DMS 273 (cell line): ENCODE measurements around the gene TRAF6.

Experiments used
- DNase-seq: peaks from one replicate; lab custom pipeline; 2025; ENCODE audit not compliant: unreplicated experiment; lab: John Stamatoyannopoulos, UW

Gene TRAF6

GRCh38 chr11:36459046-36459445 is 51.0 kb downstream of the TRAF6 start:
- no peak for DNase-seq

DNA sequence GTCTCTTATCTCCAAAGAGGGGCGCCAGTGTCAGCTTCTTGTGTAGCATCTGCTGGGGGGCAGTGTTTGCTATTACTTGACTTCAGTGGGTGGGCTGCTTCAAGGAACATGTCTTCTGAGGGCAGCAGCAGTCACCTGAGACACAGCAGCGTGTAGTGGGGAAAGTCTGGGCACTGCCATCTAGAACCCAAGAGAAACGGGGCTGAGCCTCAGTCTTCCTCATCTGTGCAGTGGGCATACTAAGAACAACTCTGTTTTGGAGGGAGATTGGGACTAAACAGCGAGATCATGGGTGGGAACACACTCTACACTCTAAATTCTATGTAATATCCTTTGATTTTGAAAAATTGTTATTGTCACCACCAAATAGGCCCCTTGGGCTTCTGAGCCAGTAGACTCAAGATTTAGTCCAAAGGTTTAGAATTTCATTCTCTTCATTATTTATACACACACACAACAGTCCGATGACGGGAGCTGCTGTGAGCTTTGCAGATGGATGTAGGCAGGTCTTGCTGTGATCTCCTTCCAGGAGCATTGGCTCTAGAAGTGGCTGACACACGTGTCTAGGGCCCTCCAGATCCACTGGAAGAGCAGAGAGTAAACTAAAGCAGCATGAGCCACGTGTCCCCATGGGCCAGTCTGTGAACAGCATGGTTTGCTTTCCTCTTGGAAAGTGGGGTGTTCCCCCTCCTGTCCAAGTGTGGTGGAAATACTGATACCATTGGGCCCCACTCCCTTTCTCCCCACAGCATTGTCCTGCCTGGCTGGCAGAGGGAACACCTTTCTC is 51.8 kb downstream of the TRAF6 start:
- no peak for DNase-seq

DNA sequence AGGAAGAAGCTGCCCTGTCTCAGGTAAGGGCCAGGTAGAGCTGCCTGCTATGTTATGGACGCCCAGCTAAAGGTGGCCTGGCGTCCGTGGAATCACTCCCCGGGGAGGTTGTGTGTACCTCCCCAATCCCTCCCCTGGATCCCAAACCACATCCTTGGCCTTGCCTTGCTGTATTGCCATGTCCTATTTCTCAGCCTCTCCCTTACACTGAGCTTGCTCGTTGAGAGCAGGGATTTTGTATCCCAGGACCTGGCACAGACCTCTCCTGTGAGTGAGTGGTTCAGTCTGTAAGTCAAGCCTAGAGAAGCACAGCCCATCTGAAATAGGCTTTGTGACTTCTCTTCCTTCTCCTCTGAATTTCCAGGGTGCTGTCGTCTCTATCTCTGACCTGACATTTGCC is 53.9 kb downstream of the TRAF6 start:
- no peak for DNase-seq

DNA sequence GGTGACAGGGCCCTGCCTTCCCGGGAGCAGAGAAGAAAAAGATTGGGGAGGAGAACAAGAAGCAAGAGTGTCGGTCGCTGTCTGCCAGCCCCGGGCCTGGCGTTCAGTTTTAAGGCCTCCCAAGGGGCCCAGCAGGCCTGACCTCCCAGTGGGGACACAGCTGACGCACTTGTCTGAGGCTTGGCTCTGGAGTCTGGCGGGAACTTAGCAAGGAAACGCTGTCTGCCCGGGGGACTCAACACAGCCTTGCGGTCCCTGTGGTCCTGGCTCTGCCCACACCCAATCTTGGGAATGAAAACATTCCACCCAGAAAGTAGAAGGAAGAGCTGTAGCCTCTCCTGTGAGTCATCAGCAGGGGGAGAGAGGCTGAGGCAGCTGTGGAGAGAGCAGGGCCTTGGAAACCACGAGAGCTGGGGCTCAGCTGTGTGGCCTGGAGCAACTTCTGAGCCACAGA is 54.4 kb downstream of the TRAF6 start:
- peak; percentile 4 for DNase-seq

- no peak for DNase-seq
These were observed 55.0 kb downstream of the TRAF6 start for GRCh38 chr11:36454941-36455631.

- no peak for DNase-seq
These were observed 55.5 kb downstream of the TRAF6 start for GRCh38 chr11:36454551-36454940.

GRCh38 chr11:36453678-36454077 is 56.4 kb downstream of the TRAF6 start:
- no peak for DNase-seq

- no peak for DNase-seq
These were observed 57.1 kb downstream of the TRAF6 start for GRCh38 chr11:36452961-36453360.

- peak; percentile 23 for DNase-seq
These were observed 57.7 kb downstream of the TRAF6 start for GRCh38 chr11:36452236-36452940.

DNA sequence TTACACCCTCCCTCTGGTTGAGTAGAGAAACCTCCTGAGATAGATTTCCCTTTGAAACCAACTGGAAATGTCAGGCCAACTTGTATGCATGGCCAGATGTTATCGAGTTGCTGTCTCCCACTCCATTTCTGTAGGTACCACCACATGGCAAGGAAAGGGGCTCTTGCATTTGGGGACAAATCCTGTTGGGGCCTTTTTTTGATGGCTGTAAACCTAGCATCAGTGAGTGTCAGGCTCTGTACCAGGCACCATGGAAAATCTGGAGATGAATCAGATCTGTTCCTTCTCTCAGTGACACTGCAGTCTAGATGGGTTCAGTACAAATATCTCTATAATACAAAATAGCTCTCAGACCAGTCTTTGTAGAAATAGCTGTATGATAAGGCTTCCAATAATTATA is 58.4 kb downstream of the TRAF6 start:
- no peak for DNase-seq

DNA sequence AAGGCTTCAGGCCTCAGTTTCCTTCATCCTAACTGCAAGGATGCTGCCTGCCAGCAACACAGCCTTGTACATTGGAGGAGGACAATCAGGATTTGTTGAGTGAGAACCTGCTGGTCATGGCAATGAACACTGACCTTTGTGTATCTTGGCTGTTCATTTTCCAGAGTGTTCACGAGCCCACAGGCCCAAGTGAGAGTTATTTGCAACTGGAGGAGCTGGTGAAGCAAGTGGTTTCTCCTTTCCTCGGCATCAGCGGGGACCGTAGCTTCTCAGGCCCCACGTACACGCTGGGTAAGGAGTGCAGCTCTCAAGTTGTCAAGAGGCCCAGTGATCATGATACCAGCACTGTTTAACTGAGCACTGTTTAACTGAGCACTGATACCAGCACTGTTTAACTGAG is 59.0 kb downstream of the TRAF6 start:
- DNase-seq: no peak

GRCh38 chr11:36450110-36450572 is 59.9 kb downstream of the TRAF6 start:
- DNase-seq: no peak

- DNase-seq: no peak
These were observed 60.4 kb downstream of the TRAF6 start for GRCh38 chr11:36449561-36450096.

- DNase-seq: no peak
These were observed 62.1 kb downstream of the TRAF6 start for GRCh38 chr11:36447947-36448346.

GRCh38 chr11:36447514-36447913 is 62.6 kb downstream of the TRAF6 start:
- no peak for DNase-seq

DNA sequence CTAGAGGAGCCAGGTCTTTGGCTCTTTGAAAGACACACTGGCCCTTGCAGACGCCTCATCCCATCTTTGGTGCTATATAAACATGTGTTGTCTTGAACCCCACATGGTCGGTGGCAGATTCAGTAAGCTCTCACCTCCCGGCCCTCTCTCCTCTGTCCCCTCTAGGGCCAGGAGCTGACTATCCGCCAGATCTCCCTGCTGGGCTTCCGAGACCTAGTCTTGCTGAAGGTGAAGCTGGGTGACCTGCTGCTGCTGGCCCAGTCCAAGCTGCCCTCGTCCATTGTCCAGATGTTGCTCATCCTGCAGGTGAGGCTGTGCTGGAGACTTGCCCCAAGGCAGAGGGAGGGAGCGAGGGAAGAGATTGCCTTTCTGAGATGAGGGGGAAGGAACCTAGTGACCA is 63.9 kb downstream of the TRAF6 start:
- DNase-seq: no peak

DNA sequence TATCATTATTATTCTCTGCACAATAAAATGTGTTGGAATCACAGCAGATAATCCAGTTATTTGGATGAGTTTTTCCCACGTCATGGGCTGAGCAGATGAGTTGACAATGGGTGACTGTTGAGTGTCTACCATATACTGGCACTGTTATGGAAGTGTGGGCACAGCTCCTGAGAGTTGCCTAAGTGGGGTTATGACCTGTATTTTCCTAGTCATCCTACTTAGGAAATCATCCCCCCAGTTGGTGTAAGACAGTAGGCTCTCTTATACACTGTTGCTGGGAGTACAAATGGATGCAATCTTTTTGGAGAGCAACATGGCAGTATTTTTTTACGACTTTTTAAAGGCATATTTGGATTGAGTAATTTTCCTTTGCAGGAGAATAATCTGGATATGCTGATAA is 66.4 kb downstream of the TRAF6 start:
- DNase-seq: no peak

DNA sequence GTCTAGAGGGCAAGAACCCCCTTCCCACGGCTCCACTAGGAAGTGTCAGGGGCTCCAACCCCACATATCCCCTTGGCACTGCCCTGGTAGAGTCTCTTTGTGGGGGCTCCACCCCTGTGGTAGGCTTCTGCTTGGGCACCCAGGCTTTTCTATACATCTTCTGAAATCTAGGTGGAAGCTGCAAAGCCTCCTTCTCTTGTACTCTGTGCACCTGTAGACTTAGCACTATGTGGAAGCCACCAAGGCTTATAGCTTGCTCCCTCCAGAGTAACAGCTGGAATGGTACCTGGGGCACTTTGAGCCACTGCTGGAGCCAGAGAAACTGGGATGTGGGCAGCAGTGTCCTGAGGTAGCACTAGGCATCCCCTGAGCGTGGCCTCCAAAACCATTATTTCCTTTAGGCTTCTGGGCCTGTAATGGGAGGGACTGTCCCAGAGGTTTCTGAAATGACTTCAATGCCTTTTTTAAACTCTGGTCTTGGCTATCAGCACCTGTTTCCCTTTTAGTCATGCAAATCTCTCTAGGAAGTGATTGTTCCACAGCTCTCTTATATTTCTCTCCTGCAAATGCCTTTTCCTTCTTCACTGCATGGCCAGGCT is 68.4 kb downstream of the TRAF6 start:
- DNase-seq: no peak

GRCh38 chr11:36438126-36438525 is 71.9 kb downstream of the TRAF6 start:
- no peak for DNase-seq

GRCh38 chr11:36437413-36437812 is 72.7 kb downstream of the TRAF6 start:
- no peak for DNase-seq
